Dermis lymphatic vessel endothelial cell (primary cell): ENCODE data around the gene ISOC1. TPM values are rescaled to one million over a fixed set of nuclear protein-coding genes. Genes with fewer than 3 reads are reported as not detected.

Experiments
- total RNA-seq: library from RNA; depleted of rRNA; stranded (reverse); fragments of >200 nt; gene quantifications from 2 replicates; pipeline ENCODE4 v1.2.1, GENCODE V29; 2014

The ISOC1 gene
- total RNA-seq, result 6.5 and 10.7 TPM in 2 replicates

GRCh38 chr5:129094087-129094923 lies at the start of gene ISOC1:
Gene ISOC1 (plus strand): TSS chr5:129094749. CDS start chr5:129094767, 18 bp downstream.

Other genes with a start within 250 kb of the ISOC1 start
- gene SLC27A6, start 129.3 kb upstream of the ISOC1 start, total RNA-seq, result under 0.01 and 0.11 TPM in 2 replicates